ENCODE measurements around the gene ZNF580.

DNA sequence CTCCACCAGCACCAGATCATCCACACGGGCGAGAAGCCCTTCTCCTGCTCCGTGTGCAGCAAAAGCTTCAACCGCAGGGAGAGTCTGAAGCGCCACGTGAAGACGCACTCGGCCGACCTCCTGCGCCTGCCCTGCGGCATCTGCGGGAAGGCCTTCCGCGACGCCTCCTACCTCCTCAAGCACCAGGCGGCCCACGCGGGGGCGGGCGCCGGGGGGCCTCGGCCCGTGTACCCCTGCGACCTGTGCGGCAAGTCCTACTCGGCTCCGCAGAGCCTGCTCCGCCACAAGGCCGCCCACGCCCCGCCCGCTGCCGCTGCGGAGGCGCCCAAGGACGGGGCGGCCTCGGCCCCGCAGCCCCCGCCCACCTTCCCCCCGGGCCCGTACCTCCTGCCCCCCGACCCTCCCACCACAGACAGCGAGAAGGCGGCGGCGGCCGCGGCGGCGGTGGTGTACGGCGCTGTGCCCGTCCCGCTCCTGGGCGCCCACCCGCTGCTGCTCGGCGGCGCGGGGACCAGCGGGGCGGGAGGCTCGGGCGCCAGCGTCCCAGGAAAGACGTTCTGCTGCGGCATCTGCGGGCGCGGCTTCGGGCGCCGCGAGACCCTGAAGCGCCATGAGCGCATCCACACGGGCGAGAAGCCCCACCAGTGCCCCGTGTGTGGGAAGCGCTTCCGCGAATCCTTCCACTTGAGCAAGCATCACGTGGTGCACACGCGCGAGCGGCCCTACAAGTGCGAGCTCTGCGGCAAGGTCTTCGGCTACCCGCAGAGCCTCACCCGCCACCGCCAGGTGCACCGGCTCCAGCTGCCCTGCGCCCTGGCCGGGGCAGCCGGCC is 25.9 kb upstream of the ZNF580 start:
- TF ChIP-seq, protein P1, sequence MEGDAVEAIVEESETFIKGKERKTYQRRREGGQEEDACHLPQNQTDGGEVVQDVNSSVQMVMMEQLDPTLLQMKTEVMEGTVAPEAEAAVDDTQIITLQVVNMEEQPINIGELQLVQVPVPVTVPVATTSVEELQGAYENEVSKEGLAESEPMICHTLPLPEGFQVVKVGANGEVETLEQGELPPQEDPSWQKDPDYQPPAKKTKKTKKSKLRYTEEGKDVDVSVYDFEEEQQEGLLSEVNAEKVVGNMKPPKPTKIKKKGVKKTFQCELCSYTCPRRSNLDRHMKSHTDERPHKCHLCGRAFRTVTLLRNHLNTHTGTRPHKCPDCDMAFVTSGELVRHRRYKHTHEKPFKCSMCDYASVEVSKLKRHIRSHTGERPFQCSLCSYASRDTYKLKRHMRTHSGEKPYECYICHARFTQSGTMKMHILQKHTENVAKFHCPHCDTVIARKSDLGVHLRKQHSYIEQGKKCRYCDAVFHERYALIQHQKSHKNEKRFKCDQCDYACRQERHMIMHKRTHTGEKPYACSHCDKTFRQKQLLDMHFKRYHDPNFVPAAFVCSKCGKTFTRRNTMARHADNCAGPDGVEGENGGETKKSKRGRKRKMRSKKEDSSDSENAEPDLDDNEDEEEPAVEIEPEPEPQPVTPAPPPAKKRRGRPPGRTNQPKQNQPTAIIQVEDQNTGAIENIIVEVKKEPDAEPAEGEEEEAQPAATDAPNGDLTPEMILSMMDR (IDR thresholded peaks at IDR 0.05): no peak
- TF ChIP-seq POLR2A (IDR thresholded peaks at IDR 0.05): no peak

All from esophagus squamous epithelium (tissue), 4 donors.